ENCODE data around the gene CREG1.

Gene CREG1

GRCh38 chr1:167532964-167533824, 20.4 kb downstream of the CREG1 start:
- DNase-seq (ENCODE audit: low spot score): no peak

GRCh38 chr1:167532375-167532774, 21.2 kb downstream of the CREG1 start:
- no peak for DNase-seq (ENCODE audit: low spot score)

GRCh38 chr1:167529829-167530474, 23.6 kb downstream of the CREG1 start:
- no peak for DNase-seq (ENCODE audit: low spot score)

- no peak for DNase-seq (ENCODE audit: low spot score)
Measured at GRCh38 chr1:167528057-167528728, 25.4 kb downstream of the CREG1 start.

- no peak for DNase-seq (ENCODE audit: low spot score)
Measured at GRCh38 chr1:167526667-167527383, 26.7 kb downstream of the CREG1 start.

- no peak for DNase-seq (ENCODE audit: low spot score)
Measured at GRCh38 chr1:167524651-167525050, 28.9 kb downstream of the CREG1 start.

- no peak for DNase-seq (ENCODE audit: low spot score)
Measured at GRCh38 chr1:167522246-167522645, 31.3 kb downstream of the CREG1 start.

- no peak for DNase-seq (ENCODE audit: low spot score)
Measured at GRCh38 chr1:167520711-167521206, 32.8 kb downstream of the CREG1 start.

- no peak for DNase-seq (ENCODE audit: low spot score)
Measured at GRCh38 chr1:167518331-167518700, 35.2 kb downstream of the CREG1 start, which contains the start of gene CD247. Gene CD247, minus strand, starts transcription at chr1:167518529. Its CDS starts 64 bp downstream, at chr1:167518465.

- DNase-seq (ENCODE audit: low spot score): no peak
Measured at GRCh38 chr1:167517535-167518330, 35.8 kb downstream of the CREG1 start.

- DNase-seq (ENCODE audit: low spot score): no peak
Measured at GRCh38 chr1:167516404-167517388, 36.9 kb downstream of the CREG1 start.

- no peak for DNase-seq (ENCODE audit: low spot score)
Measured at GRCh38 chr1:167515893-167516321, 37.7 kb downstream of the CREG1 start.

- no peak for DNase-seq (ENCODE audit: low spot score)
Measured at GRCh38 chr1:167515461-167515860, 38.1 kb downstream of the CREG1 start.

- DNase-seq (ENCODE audit: low spot score): no peak
Measured at GRCh38 chr1:167514288-167514687, 39.3 kb downstream of the CREG1 start.

GRCh38 chr1:167512046-167512654, 41.4 kb downstream of the CREG1 start:
- no peak for DNase-seq (ENCODE audit: low spot score)

GRCh38 chr1:167511374-167511986, 42.1 kb downstream of the CREG1 start:
- no peak for DNase-seq (ENCODE audit: low spot score)

- no peak for DNase-seq (ENCODE audit: low spot score)
Measured at GRCh38 chr1:167510881-167511280, 42.7 kb downstream of the CREG1 start.

- no peak for DNase-seq (ENCODE audit: low spot score)
Measured at GRCh38 chr1:167510244-167510643, 43.3 kb downstream of the CREG1 start.

- DNase-seq (ENCODE audit: low spot score): no peak
Measured at GRCh38 chr1:167509587-167509986, 44.0 kb downstream of the CREG1 start.

Data from AG08396 (cell line).